NCI-H774 (cell line): ENCODE measurements around the gene SPTBN5.

Experiments used
- DNase-seq: peaks from one replicate; lab custom pipeline; 2025; lab: John Stamatoyannopoulos, UW

Gene SPTBN5

GRCh38 chr15:41903782-41904181 lies 9.9 kb upstream of the SPTBN5 start:
- DNase-seq, result no peak

GRCh38 chr15:41901431-41901830 lies 7.6 kb upstream of the SPTBN5 start:
- DNase-seq, result no peak

GRCh38 chr15:41900526-41901380 lies 6.9 kb upstream of the SPTBN5 start:
- DNase-seq, result no peak

- no peak for DNase-seq
These were observed 6.1 kb upstream of the SPTBN5 start for GRCh38 chr15:41899854-41900442.

GRCh38 chr15:41897363-41897799 lies 3.5 kb upstream of the SPTBN5 start:
- no peak for DNase-seq

- no peak for DNase-seq
These were observed 2.7 kb upstream of the SPTBN5 start for GRCh38 chr15:41896566-41896965.

- no peak for DNase-seq
These were observed 2.1 kb upstream of the SPTBN5 start for GRCh38 chr15:41895957-41896356.

GRCh38 chr15:41895491-41895890 lies 1.6 kb upstream of the SPTBN5 start:
- no peak for DNase-seq

GRCh38 chr15:41894791-41895463 lies 1.1 kb upstream of the SPTBN5 start:
- no peak for DNase-seq

- no peak for DNase-seq
These were observed 468 bp upstream of the SPTBN5 start for GRCh38 chr15:41894251-41894790.

GRCh38 chr15:41892621-41893421 lies 1.0 kb downstream of the SPTBN5 start:
- peak; percentile 66 for DNase-seq

- DNase-seq, result peak; percentile 92
These were observed 1.9 kb downstream of the SPTBN5 start for GRCh38 chr15:41891946-41892345.

GRCh38 chr15:41891226-41891625 lies 2.6 kb downstream of the SPTBN5 start:
- DNase-seq, result peak; percentile 19

- DNase-seq, result no peak
These were observed 3.7 kb downstream of the SPTBN5 start for GRCh38 chr15:41890050-41890690.

- no peak for DNase-seq
These were observed 5.1 kb downstream of the SPTBN5 start for GRCh38 chr15:41888662-41889253.

GRCh38 chr15:41887893-41888292 lies 6.0 kb downstream of the SPTBN5 start:
- no peak for DNase-seq

GRCh38 chr15:41887161-41887560 lies 6.7 kb downstream of the SPTBN5 start:
- DNase-seq, result no peak

GRCh38 chr15:41886741-41887140 lies 7.1 kb downstream of the SPTBN5 start:
- DNase-seq, result no peak

- DNase-seq, result no peak
These were observed 8.0 kb downstream of the SPTBN5 start for GRCh38 chr15:41885841-41886240.

- DNase-seq, result no peak
These were observed 8.5 kb downstream of the SPTBN5 start for GRCh38 chr15:41885321-41885720.

- DNase-seq, result no peak
These were observed 9.4 kb downstream of the SPTBN5 start for GRCh38 chr15:41884458-41884857.
